A549 treated with GW870086 at 1 μM for 4 hours (cell line): Measurements from ENCODE around the gene IDS. TPM values are rescaled to one million over a fixed set of nuclear protein-coding genes. Genes with fewer than 3 reads are reported as not detected.

Experiments used
- total RNA-seq: library from RNA; stranded (reverse); fragments of 200-300 nt; extraction: Qiagen RNA extraction; gene quantifications from 5 replicates; pipeline ENCODE4 v1.2.3, GENCODE V29; 2022; ENCODE audit warnings: low read depth

The IDS gene, protein sequence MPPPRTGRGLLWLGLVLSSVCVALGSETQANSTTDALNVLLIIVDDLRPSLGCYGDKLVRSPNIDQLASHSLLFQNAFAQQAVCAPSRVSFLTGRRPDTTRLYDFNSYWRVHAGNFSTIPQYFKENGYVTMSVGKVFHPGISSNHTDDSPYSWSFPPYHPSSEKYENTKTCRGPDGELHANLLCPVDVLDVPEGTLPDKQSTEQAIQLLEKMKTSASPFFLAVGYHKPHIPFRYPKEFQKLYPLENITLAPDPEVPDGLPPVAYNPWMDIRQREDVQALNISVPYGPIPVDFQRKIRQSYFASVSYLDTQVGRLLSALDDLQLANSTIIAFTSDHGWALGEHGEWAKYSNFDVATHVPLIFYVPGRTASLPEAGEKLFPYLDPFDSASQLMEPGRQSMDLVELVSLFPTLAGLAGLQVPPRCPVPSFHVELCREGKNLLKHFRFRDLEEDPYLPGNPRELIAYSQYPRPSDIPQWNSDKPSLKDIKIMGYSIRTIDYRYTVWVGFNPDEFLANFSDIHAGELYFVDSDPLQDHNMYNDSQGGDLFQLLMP
- 82.9 to 110 TPM (median 100 TPM) in 5 replicates for total RNA-seq

DNA sequence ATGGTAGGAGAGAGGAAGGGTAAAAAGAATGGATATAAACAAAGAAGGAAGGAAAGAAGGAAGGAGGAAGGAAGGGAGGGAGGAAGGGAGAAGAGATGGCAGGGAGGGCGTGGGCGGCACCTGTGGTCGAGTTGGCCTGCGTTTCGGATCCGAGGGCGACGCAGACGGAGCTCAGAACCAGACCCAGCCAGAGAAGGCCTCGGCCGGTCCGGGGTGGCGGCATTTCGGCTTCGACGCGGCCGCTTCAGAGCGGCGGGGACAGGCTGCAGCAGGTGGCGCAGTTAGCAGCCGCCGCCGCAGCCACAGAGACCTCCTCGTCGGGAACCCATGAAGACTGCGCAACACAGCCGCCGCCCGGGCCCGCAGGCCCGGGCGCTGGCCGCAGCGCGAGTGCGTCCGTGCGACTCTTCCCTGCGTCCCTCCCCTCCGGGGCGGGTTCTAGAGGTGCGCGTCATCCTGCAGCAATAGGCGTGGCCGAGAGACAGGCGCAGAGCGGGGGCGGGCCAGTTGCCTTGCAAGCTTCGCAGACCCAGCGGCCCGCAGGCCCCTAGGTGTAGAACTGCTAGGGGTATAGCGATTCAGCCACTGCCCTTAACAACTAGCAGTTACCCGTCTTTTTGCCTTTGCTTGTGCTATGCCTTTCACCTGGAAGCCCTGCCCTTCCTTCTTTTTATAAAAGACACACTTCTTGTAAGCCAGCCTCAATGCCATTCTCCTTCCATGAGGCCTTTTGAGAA lies at the start of gene IDS:
Gene IDS (minus strand): TSS at position 392 of the 737 bp plus-strand sequence. CDS start 169 bp downstream, at position 223.

GRCh38 chrX:149549701-149550100 lies 44.6 kb upstream of the IDS start, which contains the start of gene HSFX3:
Gene HSFX3 (minus strand): TSS chrX:149549924. CDS start chrX:149549852, 72 bp downstream.

DNA sequence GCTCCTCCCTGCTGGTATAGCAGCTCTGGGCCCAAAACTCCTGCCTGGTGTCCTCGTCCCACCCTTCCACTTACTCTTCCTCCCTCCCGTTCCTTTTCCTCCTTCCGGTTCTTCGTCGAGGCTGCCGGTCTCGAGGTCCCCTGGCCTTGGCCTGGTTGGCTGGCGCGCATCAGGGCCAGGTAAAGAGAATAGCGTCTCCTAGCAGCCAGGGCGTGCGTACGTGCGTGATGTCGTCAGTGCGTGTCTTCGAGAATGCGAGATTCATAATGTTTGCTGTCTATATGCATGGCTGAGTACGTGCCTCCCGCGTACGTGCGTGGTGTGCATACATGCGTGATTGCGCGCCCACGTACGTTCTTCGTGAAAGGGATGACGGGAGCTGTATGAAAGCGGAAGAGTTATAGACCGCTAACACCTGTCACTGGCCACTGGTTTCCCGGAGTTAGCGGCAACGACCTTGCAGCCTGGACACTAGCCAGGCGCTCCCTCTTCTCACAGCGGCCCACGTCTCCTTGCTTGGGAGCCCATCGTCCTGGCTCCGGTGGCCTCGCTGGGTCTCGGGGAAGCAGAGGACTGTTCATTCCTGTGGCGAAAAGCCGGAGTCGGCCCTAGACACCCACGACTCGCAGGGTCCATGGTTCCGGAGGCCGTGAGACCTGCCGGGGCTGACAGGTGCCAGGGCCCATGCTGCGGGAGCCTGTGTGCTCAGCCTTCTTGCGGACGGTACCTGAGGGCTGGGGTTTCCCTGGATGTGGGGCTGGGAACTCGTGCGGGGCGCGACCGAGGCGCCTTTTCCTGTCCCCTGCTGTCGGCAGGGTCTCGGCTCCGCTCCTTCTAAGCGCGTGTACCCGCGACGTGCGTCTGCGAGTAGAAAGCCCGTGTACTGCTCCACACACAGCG lies 35.8 kb upstream of the IDS start, which contains the start of gene EOLA1:
Gene EOLA1 (plus strand): TSS at position 392 of the 900 bp plus-strand sequence. CDS start 4,619 bp downstream, outside the sequence.

Other genes starting within 250 kb of the IDS start
- gene EOLA1, start 35.7 kb upstream of the IDS start, total RNA-seq = 19.4 to 21.9 TPM (median 20.2 TPM) in 5 replicates
- gene HSFX3, start 44.6 kb upstream of the IDS start, total RNA-seq = not detected in 5 replicates
- not detected in 5 replicates for gene MAGEA9B, start 82.2 kb upstream of the IDS start, total RNA-seq
- gene HSFX2, start 90.0 kb upstream of the IDS start, total RNA-seq = 0.17 to 0.29 TPM (median 0.22 TPM) in 3 of 5 replicates, not detected in the others
- gene TMEM185A, start 126.5 kb upstream of the IDS start, total RNA-seq = 26.7 to 32.9 TPM (median 29.0 TPM) in 5 replicates
- 0.07 TPM in 1 of 5 replicates, not detected in the others for gene MAGEA11, start 206.8 kb upstream of the IDS start, total RNA-seq